Measurements from ENCODE around the gene UBR3.

The UBR3 gene

GRCh38 chr2:169955940-169956339 lies 128.7 kb downstream of the UBR3 start:
- TF ChIP-seq GATA3 (IDR thresholded peaks at IDR 0.05; ENCODE audit: low read depth, low read length) (no peak), GATA2 (IDR thresholded peaks at IDR 0.05; ENCODE audit: low read depth, low read length) (no peak)

- TF ChIP-seq GATA3 (IDR thresholded peaks at IDR 0.05; ENCODE audit: low read depth, low read length) = no peak
- TF ChIP-seq GATA2 (IDR thresholded peaks at IDR 0.05; ENCODE audit: low read depth, low read length) = no peak
Observed at GRCh38 chr2:169961911-169962310, 134.7 kb downstream of the UBR3 start.

- TF ChIP-seq GATA3 (IDR thresholded peaks at IDR 0.05; ENCODE audit: low read depth, low read length) (no peak), GATA2 (IDR thresholded peaks at IDR 0.05; ENCODE audit: low read depth, low read length) (no peak)
Observed at GRCh38 chr2:169963786-169964185, 136.5 kb downstream of the UBR3 start.

- no peak for TF ChIP-seq GATA2 (IDR thresholded peaks at IDR 0.05; ENCODE audit: low read depth, low read length)
- TF ChIP-seq GATA3 (IDR thresholded peaks at IDR 0.05; ENCODE audit: low read depth, low read length) = no peak
Observed at GRCh38 chr2:169964740-169965139, 137.5 kb downstream of the UBR3 start.

- TF ChIP-seq GATA3 (IDR thresholded peaks at IDR 0.05; ENCODE audit: low read depth, low read length) (no peak), GATA2 (IDR thresholded peaks at IDR 0.05; ENCODE audit: low read depth, low read length) (no peak)
Observed at GRCh38 chr2:169965495-169965894, 138.2 kb downstream of the UBR3 start.

- TF ChIP-seq GATA2 (IDR thresholded peaks at IDR 0.05; ENCODE audit: low read depth, low read length) (no peak), GATA3 (IDR thresholded peaks at IDR 0.05; ENCODE audit: low read depth, low read length) (no peak)
Observed at GRCh38 chr2:169966454-169966853, 139.2 kb downstream of the UBR3 start.

GRCh38 chr2:169968743-169969142 lies 141.5 kb downstream of the UBR3 start:
- TF ChIP-seq GATA2 (IDR thresholded peaks at IDR 0.05; ENCODE audit: low read depth, low read length) (no peak), GATA3 (IDR thresholded peaks at IDR 0.05; ENCODE audit: low read depth, low read length) (no peak)

- TF ChIP-seq GATA2 (IDR thresholded peaks at IDR 0.05; ENCODE audit: low read depth, low read length) = no peak
- no peak for TF ChIP-seq GATA3 (IDR thresholded peaks at IDR 0.05; ENCODE audit: low read depth, low read length)
Observed at GRCh38 chr2:169975221-169975620, 148.0 kb downstream of the UBR3 start.

- TF ChIP-seq GATA3 (IDR thresholded peaks at IDR 0.05; ENCODE audit: low read depth, low read length) (no peak), GATA2 (IDR thresholded peaks at IDR 0.05; ENCODE audit: low read depth, low read length) (no peak)
Observed at GRCh38 chr2:169976335-169976851, 149.1 kb downstream of the UBR3 start.

GRCh38 chr2:169977530-169977929 lies 150.3 kb downstream of the UBR3 start:
- TF ChIP-seq GATA3 (IDR thresholded peaks at IDR 0.05; ENCODE audit: low read depth, low read length) (no peak), GATA2 (IDR thresholded peaks at IDR 0.05; ENCODE audit: low read depth, low read length) (no peak)

GRCh38 chr2:169978402-169979017 lies 151.3 kb downstream of the UBR3 start:
- TF ChIP-seq GATA2 (IDR thresholded peaks at IDR 0.05; ENCODE audit: low read depth, low read length) (no peak), GATA3 (IDR thresholded peaks at IDR 0.05; ENCODE audit: low read depth, low read length) (no peak)

- TF ChIP-seq GATA2 (IDR thresholded peaks at IDR 0.05; ENCODE audit: low read depth, low read length) = no peak
- no peak for TF ChIP-seq GATA3 (IDR thresholded peaks at IDR 0.05; ENCODE audit: low read depth, low read length)
Observed at GRCh38 chr2:169979025-169979424, 151.8 kb downstream of the UBR3 start.

- TF ChIP-seq GATA2 (IDR thresholded peaks at IDR 0.05; ENCODE audit: low read depth, low read length) (no peak), GATA3 (IDR thresholded peaks at IDR 0.05; ENCODE audit: low read depth, low read length) (no peak)
Observed at GRCh38 chr2:169980001-169980400, 152.7 kb downstream of the UBR3 start.

- TF ChIP-seq GATA2 (IDR thresholded peaks at IDR 0.05; ENCODE audit: low read depth, low read length) (no peak), GATA3 (IDR thresholded peaks at IDR 0.05; ENCODE audit: low read depth, low read length) (no peak)
Observed at GRCh38 chr2:169980643-169981042, 153.4 kb downstream of the UBR3 start.

GRCh38 chr2:169982929-169983328 lies 155.7 kb downstream of the UBR3 start:
- TF ChIP-seq GATA3 (IDR thresholded peaks at IDR 0.05; ENCODE audit: low read depth, low read length) (no peak), GATA2 (IDR thresholded peaks at IDR 0.05; ENCODE audit: low read depth, low read length) (no peak)

GRCh38 chr2:169983506-169983905 lies 156.3 kb downstream of the UBR3 start:
- no peak for TF ChIP-seq GATA2 (IDR thresholded peaks at IDR 0.05; ENCODE audit: low read depth, low read length)
- no peak for TF ChIP-seq GATA3 (IDR thresholded peaks at IDR 0.05; ENCODE audit: low read depth, low read length)

All from SH-SY5Y (cell line).